Head of caudate nucleus (tissue), 42 donors: Measurements from ENCODE around the gene RSPH6A.

Experiments
- DNase-seq, 42 donors: peaks; one replicate each; pipeline versions ENCODE4 v3.0.0 to v3.0.0-alpha.2; 2020 to 2021; ENCODE audit warnings: mixed read lengths in 7 of 42
- intact Hi-C: fragments of 100-400 bp; cut with DNase I; formaldehyde crosslinking; loops from one replicate; pipeline ENCODE4 v1.15.0; 2022

RSPH6A gene

DNA sequence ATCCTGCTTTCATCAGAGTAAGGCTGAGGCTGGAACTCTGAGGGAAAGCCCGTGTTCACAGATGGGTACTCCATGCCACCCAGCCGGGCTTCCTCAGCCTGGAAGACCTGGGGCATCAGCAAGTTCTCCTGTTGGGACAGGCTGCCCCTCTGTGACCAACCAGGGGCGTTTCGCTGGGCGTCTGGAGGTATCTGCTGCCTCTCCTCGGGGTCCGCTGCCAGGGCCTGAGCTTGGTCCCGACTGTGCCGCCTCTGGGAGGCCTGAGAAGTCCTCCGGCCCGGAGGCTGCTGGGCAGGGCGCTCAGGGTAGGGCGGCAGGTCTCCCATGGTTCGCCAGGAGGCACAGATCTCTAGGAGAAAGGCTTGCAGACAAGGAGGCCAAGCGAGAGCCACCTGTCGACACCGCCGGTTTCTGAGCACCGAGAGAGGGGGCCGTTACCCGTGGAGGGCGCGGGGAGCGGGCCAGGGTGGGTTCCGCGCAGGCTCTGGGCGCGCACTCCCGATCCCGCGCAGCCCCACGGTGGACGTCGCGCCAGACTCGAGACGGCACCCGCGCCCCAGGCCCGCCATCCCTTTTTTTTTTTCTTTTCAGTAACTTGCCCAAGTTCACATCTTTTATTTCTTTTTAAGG lies at the start of gene RSPH6A:
Gene RSPH6A (minus strand): TSS at position 458 of the 630 bp plus-strand sequence. CDS start 132 bp downstream, at position 326.
- intact Hi-C loops: no loop called here
- DNase-seq: no peak

DNA sequence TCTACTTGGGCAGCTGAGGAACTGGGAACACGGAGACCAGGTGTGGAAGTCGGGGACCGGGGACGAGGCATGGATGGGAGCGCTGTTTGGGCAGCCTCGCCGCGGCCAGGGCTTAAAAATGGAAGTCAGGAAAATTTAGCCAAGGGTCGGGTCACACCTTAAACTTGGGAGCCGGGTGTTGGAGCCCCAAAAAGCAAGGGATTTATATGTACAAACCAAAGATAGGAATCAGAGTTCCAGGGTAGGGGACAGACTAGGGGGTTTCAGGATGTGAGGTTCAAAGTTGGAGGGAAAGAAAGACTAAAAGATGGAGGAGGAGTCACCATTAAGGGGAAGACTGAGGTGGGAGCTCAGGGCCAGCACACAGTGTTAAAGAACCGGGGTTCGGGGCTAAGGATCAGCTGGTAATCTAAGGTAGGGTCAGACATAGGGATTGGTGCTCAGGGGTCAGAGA lies 49.5 kb upstream of the RSPH6A start:
- intact Hi-C loops: no loop called here
- no peak for DNase-seq

DNA sequence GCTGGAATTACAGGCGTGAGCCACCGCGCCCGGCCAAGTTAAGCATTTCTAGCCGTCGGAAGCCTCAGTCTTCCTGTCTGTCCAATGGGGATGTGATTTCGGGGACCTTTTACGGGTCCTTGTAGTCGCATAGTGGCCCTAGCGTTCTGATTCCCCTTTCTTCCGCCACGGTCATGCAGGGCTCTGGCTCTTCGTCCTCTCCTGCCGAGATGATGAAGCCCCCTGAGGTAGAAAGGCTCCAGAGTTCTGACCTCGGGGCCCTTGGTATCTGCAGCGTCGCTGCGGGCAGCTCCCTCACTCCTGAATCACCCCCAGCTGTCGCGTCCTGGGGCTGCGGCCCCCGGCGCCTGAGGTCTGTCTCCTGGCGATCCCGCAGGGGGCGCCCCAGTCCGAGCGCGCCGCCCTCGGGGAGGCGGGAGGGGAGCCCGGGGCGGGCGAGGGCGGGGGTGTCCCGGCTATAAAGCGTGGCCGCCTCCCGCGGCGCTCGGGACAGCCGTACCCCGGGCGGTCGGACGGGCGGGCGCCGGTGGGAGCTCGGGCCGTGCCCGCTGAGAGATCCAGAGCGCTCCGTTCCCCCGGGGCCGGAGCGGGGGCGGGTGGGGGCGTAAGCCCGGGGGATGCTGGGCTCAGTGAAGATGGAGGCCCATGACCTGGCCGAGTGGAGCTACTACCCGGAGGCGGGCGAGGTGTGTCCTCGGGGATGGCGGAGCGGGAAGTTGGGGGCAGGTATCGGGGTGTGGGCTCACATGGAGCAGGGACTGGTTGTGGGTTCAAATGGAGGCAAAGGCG lies 48.9 kb upstream of the RSPH6A start, which contains the start of gene FOXA3:
Gene FOXA3 (plus strand): TSS at position 487 of the 789 bp plus-strand sequence. CDS start 131 bp downstream, at position 618.
- peak in 21 of 42 donors; percentile 19 to 65 (median 33) for DNase-seq
- intact Hi-C loops: loop anchor here (2.0 kb wide), 1 partner anchor 23 kb away; the partner anchor contains the start of gene IRF2BP1

DNA sequence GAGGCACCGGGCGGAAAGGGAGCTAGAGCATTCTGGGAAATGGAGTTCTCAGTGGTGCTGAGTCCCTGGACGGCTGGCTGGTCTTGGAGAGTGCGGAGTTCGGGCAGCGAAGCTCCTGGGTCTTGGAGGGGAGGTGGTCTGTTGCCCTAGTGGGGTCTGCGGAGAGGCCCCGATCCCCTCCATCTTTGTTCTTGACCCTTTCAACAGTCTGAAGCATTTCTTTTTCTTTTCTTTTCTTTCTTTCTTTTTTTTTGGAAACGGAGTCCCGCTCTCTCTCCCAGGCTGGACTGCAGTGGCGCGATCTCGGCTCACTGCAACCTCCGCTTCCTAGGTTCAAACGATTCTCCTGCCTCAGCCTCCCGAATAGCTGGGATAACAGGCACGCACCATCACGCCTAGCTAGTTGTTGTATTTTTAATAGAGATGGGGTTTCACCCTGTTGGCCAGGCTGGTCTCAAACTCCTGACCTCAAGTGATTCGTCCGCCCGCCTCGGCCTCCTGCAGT lies 48.3 kb upstream of the RSPH6A start:
- intact Hi-C loops: loop anchor here (2.0 kb wide), 1 partner anchor 23 kb away; the partner anchor contains the start of gene IRF2BP1

DNA sequence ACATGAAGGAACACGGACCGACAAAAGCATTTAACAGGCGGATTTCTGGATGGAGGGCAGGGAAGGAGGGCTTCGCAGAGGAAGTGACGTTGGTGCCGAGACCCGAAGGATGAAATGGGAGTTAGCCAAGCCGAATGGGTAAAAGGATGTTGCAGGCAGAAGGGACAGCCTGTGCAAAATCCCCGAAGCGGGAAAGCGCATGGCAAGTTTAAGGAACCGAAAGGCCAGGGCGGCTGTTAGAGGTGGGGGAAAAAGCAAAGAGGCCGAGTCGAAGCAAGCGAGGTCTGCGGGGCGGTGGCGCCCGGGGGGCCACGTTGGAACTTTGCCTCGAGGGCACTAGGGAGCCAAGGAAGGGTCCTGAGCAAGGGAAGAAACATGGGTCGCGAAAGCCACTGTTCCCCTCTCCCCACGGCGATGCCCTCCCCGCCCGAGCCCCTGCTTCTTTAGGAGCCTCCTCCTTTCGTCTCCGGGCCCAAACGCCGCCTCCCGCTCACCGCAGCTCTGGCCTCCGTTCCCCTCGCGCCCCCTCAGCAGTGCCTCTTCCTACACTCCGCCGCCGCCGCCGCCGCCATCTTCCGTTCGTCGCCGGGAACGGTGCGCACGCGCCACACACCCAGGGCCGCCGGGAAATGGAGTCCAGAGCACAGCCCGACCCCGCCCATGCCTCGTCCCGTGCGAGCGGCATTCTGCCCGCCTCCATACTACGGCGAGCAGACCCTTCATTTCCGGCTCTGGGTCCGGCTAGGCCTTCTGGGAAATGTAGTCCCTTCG lies 47.6 kb upstream of the RSPH6A start, which contains the start of gene SYMPK:
Gene SYMPK (minus strand): TSS at position 584 of the 771 bp plus-strand sequence. CDS start 8,652 bp downstream, outside the sequence.
- intact Hi-C loops: loop anchor here (2.0 kb wide), 1 partner anchor 24 kb away; the partner anchor contains the start of gene IRF2BP1

More for the DNA sequence above, 48.3 kb upstream of the RSPH6A start:
- DNase-seq: no peak

DNA sequence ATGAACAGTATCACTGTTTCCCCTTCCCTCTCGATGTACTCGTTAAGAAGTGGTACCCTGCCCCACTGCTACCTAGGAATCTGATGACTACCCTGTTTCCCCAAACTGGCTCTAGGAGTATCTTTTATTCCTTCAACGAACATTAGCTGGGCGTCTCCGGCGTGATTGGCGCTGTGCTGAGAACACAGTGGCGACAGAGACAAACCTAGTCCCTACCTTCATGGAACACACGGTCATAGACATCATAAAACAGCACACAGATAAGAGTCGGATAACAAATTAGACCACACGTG lies 47.1 kb upstream of the RSPH6A start:
- intact Hi-C loops: loop anchor here (2.0 kb wide), 1 partner anchor 25 kb away; the partner anchor contains the start of gene IRF2BP1
- DNase-seq: no peak

More for the DNA sequence above, 47.6 kb upstream of the RSPH6A start, which contains the start of gene SYMPK:
- peak; percentile 98 to 100 (median 99) for DNase-seq

DNA sequence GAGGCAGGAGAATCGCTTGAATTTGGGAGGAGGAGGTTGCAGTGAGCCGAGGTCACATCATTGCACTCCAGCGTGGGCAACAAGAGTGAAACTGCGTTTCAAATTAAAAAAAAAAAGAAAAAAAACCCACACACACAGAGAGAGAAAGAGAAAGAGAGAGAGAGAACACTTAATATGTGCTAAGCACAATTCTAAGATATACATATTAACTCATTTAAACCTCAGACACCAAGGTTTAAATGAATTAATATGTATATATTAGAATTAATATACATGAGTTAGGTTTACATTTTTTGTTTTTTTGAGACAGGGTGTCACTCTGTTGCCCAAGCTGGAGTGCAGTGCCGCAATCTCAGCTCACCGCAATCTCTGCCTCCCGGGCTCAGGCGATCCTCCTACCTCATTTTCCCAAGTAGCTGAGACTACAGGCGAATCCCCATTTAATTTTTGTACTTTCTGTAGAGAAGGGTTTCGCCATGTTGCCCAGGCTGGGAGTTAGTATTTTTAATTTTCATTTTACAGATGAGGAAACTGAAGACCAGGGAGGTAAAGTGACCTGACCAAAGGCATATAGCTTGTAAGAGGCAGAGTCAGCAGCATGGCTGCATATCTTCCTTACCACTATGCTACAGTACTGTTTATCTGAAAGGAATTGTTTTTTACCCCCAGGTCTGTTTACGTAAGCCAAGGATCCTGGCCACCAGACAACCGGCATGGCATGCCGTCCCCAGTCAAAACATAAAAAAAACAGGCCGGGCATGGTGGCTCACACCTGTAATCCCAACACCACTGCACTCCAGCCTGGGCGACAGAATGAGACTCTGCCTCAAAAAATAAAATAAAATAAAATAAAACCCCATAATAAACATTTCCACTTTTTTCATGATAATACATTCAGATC lies 45.5 kb upstream of the RSPH6A start:
- intact Hi-C loops: no loop called here
- no peak for DNase-seq

DNA sequence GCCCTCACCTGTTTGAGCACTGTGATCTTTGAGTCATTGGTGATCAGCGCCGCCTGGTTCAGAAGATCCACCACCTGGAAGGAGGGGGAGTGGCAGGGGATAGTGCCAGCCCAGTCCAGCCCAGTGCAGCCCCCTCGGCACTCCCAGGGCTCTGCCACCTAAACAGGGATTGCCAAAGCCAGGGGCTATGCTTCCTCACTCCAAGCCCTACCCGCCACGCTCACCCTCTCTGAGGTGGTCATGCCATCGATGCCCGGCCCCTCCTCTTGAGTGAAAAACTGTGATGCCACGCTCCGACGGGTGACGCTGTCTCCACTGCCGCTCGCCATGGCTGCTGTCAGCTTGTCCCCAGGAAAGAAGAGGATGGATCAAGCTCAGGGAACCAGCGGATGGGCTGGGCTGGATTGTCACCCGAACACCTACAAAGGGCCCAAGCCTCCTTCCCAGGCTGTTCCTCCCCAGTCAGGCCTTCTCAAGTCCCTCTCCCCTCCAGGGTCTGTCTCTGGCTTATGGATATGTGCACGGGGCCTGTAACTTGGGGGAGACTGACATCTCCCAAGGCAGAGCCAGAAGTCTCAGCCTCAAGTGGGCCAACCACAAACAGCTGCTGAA lies 39.2 kb upstream of the RSPH6A start:
- DNase-seq: no peak
- intact Hi-C loops: no loop called here

DNA sequence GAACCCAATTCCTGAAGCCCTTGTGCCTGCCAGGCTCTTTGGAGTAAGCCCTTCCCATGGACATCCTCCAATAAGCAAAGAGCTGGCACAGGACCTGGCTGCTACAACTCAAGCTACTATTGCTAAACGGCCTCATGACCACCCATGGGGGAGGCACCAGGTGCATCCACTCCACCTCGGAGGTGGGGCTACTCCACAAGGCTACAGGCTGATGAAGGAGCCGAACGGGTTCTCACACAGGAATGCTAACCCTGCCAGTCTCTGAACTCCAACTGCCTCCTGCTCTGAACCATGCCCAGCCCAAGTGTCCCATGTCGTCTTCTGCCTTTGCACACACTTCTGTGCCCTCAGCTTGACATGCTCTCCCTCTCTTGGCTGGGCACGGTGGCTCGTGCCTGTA lies 37.9 kb upstream of the RSPH6A start:
- DNase-seq: no peak
- intact Hi-C loops: no loop called here

DNA sequence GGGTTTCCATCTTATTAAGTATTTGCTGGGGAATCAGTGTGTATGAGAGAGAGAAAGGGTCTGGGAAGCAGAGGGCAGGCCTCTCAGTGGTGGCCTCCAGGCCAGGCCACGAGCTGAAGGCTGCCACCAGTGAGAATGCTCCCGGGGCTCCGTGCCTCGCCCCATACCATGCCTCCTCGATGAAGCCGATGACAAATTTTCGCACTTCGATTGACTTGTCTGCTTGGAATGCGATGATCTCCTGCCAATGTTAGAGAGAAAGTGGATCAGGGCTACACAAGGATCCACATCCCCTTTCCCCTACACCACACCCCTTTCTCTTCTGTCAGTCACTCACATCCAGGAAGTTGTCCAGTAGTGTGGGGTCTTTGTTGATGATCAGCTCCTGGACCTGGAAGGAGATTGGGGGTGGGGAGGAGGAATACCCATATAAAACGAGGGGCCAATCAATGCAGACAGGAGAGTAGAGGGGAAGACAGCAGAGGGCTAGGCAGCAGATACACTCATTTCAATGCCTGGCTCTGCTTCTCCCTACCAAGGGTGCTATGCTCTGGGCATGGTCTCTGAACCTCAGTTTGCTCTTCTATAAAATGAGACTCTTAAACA lies 37.1 kb upstream of the RSPH6A start:
- intact Hi-C loops: no loop called here
- no peak for DNase-seq

DNA sequence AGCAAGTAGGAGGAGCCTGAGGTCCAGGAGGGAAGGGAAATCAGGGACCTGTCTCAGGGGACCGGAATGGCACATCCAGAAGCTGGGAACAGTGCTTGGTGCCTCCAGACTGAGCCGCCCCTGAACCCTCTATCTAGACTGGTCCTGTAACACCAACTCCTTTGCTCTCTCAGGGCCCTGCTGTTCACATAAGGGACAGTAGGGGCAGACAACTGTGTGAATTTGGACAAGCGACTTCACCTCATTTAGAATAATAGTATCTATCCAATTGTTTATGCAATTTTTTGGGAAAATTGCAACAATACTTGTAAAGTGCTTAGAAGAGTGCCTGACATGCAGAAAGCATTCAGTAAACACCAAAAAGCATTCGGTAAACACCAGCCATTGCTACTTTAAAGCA lies 33.8 kb upstream of the RSPH6A start:
- DNase-seq: no peak
- intact Hi-C loops: no loop called here

DNA sequence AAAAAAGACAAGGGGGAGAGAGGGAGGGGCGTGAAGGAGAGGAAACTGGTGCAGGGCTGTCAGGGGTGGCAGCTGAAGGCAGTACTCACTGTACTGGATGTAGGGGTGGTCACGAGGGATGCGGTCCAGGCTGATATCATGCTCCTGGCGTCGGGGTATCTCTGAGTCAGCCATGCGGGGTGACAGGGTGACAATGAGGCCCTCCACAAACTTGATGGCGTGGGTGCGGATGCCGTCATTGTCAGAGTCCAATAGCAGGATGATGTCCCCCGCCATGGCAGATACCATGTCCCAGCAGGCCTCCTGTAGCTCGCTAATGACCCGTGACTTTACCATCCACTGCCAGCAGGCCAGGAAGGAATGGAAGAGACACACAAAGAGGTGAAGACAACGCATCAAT lies 32.6 kb upstream of the RSPH6A start:
- DNase-seq: no peak
- intact Hi-C loops: no loop called here

DNA sequence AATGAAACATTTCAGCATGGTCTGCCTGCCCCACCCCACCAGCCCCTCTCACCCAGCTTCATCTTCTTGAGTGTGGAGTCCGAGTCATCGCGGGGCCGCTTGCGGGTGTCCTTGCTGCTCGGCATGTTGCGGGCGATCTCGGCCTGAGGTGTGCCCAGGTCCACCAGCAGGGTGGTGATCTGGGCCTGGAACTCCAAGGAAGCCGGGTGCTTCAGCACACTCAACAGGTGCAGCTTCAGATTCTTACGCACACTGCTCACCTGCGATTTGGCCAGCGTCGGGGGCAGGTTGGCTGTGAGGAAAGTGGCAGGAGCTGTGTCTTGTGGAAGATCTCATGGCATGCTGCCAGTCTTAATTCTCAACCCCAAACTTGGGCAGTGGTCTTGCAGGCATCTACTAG lies 27.1 kb upstream of the RSPH6A start:
- DNase-seq: no peak
- intact Hi-C loops: no loop called here

DNA sequence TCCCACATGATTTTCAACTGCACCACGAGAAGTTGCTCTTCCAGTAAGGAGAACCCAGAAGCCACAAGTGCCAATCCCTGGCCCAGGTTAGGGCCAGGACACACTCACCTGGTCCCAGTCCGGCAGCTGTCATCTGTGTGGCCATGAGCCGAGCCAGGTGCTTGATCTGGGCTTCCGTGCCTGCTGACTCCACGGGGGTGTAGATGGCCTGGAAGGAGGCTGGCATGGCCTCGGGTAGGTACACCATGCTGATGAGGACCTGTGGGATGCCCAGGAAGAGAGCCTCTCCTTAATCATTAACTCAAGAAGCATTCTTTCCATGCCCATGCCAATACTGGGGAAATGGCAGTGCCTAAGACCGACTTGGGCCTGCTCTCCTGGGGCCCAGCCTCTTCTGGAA lies 19.9 kb upstream of the RSPH6A start:
- intact Hi-C loops: no loop called here
- DNase-seq: no peak

DNA sequence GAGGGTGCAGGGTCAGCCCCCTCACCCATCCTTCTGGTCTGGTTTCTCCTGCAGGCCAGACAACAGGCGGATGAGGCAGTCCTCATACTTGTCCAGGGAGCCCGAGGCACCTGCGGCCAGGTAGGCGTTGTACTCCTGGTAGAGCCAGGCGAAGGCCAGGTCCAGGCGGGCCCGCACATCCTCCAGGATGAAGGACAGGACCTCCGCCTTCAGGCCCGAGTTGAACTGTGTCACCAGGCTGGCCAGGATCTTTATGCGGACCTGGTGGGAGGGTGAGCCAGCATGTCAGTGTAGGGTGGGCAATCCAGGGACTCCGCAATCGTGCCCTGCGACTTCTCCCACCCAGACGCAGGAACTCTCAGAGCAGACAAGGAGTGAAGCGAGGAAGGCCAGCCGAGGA lies 13.8 kb upstream of the RSPH6A start:
- no peak for DNase-seq
- intact Hi-C loops: no loop called here

DNA sequence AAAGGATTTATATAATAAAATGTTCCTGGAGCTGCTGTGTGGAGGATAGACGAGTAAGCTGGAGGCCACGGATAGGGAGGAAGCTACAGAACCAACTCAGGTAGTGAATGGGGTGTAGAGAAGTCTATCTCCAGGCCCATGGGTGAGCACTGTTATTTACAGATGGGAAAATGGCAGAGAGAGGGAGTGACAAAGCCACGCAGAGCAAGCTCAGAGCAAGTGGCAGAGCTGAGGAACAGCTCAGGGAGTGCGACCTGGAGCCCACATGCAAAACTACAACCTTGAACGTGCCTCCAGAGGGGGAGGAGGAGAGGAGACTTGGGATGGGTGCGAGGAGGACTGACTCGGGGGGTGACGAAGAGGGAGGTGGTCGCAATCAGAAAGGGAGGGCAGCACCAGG lies 13.4 kb upstream of the RSPH6A start:
- intact Hi-C loops: no loop called here
- no peak for DNase-seq

DNA sequence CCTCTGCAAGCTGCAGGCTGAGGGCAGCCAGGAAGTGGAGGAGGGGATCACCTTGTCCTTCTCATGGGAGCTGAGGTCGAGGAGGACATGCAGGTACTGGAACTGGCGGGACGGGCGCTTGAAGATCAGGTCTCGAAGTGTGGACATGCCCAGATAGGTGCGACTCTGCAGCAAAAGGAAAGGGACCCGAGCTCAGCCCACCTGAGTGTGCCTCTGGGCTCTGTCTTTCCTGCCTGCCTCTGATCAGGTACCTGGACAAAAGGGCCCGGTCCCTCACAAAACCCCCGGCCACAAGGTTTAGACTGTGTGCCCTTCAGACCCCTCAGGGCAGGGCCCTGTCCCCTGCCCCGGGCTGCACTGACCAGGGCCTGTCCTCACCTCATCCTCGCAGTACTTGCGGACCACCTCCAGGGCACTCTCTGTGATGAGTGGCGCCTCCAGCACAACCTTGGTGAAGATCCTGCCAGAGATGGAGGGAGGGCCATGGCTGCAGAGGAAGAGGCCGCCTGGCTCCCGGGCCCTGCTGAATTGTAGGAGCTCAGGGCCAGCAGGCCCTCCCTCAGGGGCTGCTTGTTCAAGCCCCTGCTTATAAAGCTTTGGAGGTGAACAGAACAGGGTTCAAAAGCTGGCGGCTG lies 12.5 kb upstream of the RSPH6A start:
- DNase-seq: no peak

More for the DNA sequence above, 12.5 kb upstream of the RSPH6A start:
- intact Hi-C loops: no loop called here
